HEK293 (cell line): ENCODE data around the gene SLIT1.

Source experiments
- CTCF ChIA-PET: fragments of 350-600 bp; formaldehyde crosslinking; extraction: SDS; loops from one replicate; lab custom pipeline; 2021; ENCODE audit warnings: antibody characterized with exemption; lab: Yijun Ruan, JAX
- POLR2A ChIA-PET: fragments of 300-600 bp; formaldehyde crosslinking; extraction: SDS; loops from one replicate; lab custom pipeline; 2020; ENCODE audit warnings: antibody characterized with exemption, inconsistent platforms; lab: Yijun Ruan, JAX
- H3K27ac ChIP-seq: fragments of 200-500 bp; sonication (Bioruptor generic); 2 replicates; pipeline ENCODE4 v1.5.1; 2014; ENCODE audit warnings: low read depth, low read length, control low read depth, inconsistent platforms; ENCODE audit errors: extremely low read depth
- H3K36me3 ChIP-seq, 2 experiments: fragments of 200-500 bp in 1 of 2; sonication (Bioruptor generic) in 1 of 2; 1 replicate in 1 of 2; 2 replicates in 1 of 2; pipeline ENCODE4 v1.5.1; 2014 to 2017; ENCODE audit warnings: inconsistent platforms in 2 of 2, low read length in 2 of 2; ENCODE audit not compliant: control insufficient read depth in 2 of 2, insufficient read depth in 1 of 2
- H3K4me1 ChIP-seq: fragments of 200-500 bp; sonication (Bioruptor generic); 2 replicates; pipeline ENCODE4 v1.5.1; 2014; ENCODE audit warnings: mild to moderate bottlenecking, low read length, inconsistent platforms; ENCODE audit not compliant: control insufficient read depth, insufficient read depth
- H3K4me3 ChIP-seq: 2 replicates; pipeline ENCODE4 v1.5.1; 2011; ENCODE audit warnings: low read depth, mild to moderate bottlenecking, control low read depth, low read length, moderate library complexity
- H3K9me3 ChIP-seq: fragments of 200-500 bp; sonication (Bioruptor generic); 2 replicates; pipeline ENCODE4 v1.5.1; 2014; ENCODE audit warnings: low read depth, low read length, inconsistent platforms; ENCODE audit not compliant: control insufficient read depth, insufficient read depth
- MZF1 ChIP-seq: fragments of 450-650 bp; formaldehyde crosslinking; IDR thresholded peaks from 2 replicates; pipeline ENCODE4 v1.5.1; 2017; ENCODE audit warnings: missing biosample characterization, missing genetic modification characterization, borderline replicate concordance
- SP7 ChIP-seq: fragments of 450-650 bp; formaldehyde crosslinking; IDR thresholded peaks from 2 replicates; pipeline ENCODE4 v1.5.1; 2016; ENCODE audit warnings: missing biosample characterization, missing genetic modification characterization
- ZBTB21 ChIP-seq: fragments of 450-650 bp; formaldehyde crosslinking; IDR thresholded peaks from 2 replicates; pipeline ENCODE4 v1.5.1; 2017; ENCODE audit warnings: missing biosample characterization, missing genetic modification characterization
- ZBTB44 ChIP-seq: fragments of 450-650 bp; IDR thresholded peaks from 2 replicates; pipeline ENCODE4 v1.5.1; 2018; ENCODE audit warnings: missing biosample characterization, mild to moderate bottlenecking, missing genetic modification characterization
- ZBTB7A ChIP-seq: fragments of 450-650 bp; formaldehyde crosslinking; IDR thresholded peaks from 2 replicates; pipeline ENCODE4 v1.5.1; 2016; ENCODE audit warnings: low read depth, missing biosample characterization, missing genetic modification characterization
- ZFHX2 ChIP-seq: fragments of 450-650 bp; formaldehyde crosslinking; conservative IDR thresholded peaks from 2 replicates; pipeline ENCODE4 v1.5.1; 2016; ENCODE audit warnings: missing biosample characterization, missing genetic modification characterization
- ZNF18 ChIP-seq: fragments of 450-650 bp; formaldehyde crosslinking; IDR thresholded peaks from 2 replicates; pipeline ENCODE4 v1.5.1; 2016; ENCODE audit warnings: missing biosample characterization, missing genetic modification characterization
- ZNF19 ChIP-seq: fragments of 450-650 bp; formaldehyde crosslinking; IDR thresholded peaks from 2 replicates; pipeline ENCODE4; 2016; ENCODE audit warnings: missing biosample characterization, missing genetic modification characterization, low read depth
- ZNF214 ChIP-seq: fragments of 450-650 bp; formaldehyde crosslinking; IDR thresholded peaks from 2 replicates; pipeline ENCODE4 v1.5.1; 2017; ENCODE audit warnings: missing biosample characterization, mild to moderate bottlenecking, missing genetic modification characterization, borderline replicate concordance
- ZNF426 ChIP-seq: fragments of 450-650 bp; formaldehyde crosslinking; IDR thresholded peaks from 2 replicates; pipeline ENCODE4 v1.5.1; 2017; ENCODE audit warnings: missing biosample characterization, missing genetic modification characterization, mild to moderate bottlenecking, inconsistent platforms, moderate library complexity
- ZNF510 ChIP-seq: fragments of 450-650 bp; formaldehyde crosslinking; IDR thresholded peaks from 2 replicates; pipeline ENCODE4 v1.5.1; 2018; ENCODE audit warnings: mild to moderate bottlenecking, missing genetic modification characterization, missing biosample characterization; ENCODE audit not compliant: insufficient replicate concordance
- ZNF768 ChIP-seq: fragments of 450-650 bp; formaldehyde crosslinking; IDR thresholded peaks from 2 replicates; pipeline ENCODE4 v1.5.1; 2018; ENCODE audit warnings: missing biosample characterization, mild to moderate bottlenecking, missing genetic modification characterization
- ZNF785 ChIP-seq: fragments of 450-650 bp; formaldehyde crosslinking; IDR thresholded peaks from 2 replicates; pipeline ENCODE4 v1.5.1; 2016; ENCODE audit warnings: missing biosample characterization, missing genetic modification characterization
- ZSCAN4 ChIP-seq: fragments of 450-650 bp; formaldehyde crosslinking; IDR thresholded peaks from 2 replicates; pipeline ENCODE4 v1.5.1; 2017; ENCODE audit warnings: missing biosample characterization, missing genetic modification characterization

Gene SLIT1

GRCh38 chr10:97046456-97047082 lies 139.2 kb downstream of the SLIT1 start:
- no peaks in the 10 kb centered on the region for H3K9me3 ChIP-seq
- H3K4me3 ChIP-seq = no peak overlapping the region
- H3K4me1 ChIP-seq = no peaks in the 10 kb centered on the region
- H3K36me3 ChIP-seq = no peaks in the 10 kb centered on the region
- TF ChIP-seq ZNF18 (tag by site-specific recombination) (no peak), ZFHX2 (peak; percentile 27; the same call in 1 of the 2 replicates)
- CTCF ChIA-PET = interaction anchor here (1.5 to 1.7 kb wide), 2 partner anchors 10 to 20 kb away, joined by 4 to 11 read pairs; no protein-coding TSS in a partner anchor
- POLR2A ChIA-PET = no interaction called here
- no peak overlapping the region for H3K27ac ChIP-seq

GRCh38 chr10:97043563-97043855 lies 142.2 kb downstream of the SLIT1 start:
- H3K4me3 ChIP-seq = no peak overlapping the region
- H3K27ac ChIP-seq = no peak overlapping the region
- ChIA-PET POLR2A (no interaction called here), CTCF (no interaction called here)
- no peaks in the 10 kb centered on the region for H3K9me3 ChIP-seq
- no peaks in the 10 kb centered on the region for H3K4me1 ChIP-seq
- no peaks in the 10 kb centered on the region for H3K36me3 ChIP-seq
- no peak for TF ChIP-seq ZBTB21 (tag by site-specific recombination)
- TF ChIP-seq ZNF768 (tag by site-specific recombination) = no peak
- TF ChIP-seq MZF1 = no peak
- no peak for TF ChIP-seq ZNF785 (tag by site-specific recombination)
- no peak for TF ChIP-seq ZNF510
- TF ChIP-seq ZBTB44 (tag by site-specific recombination) = no peak

- ChIA-PET POLR2A (no interaction called here), CTCF (no interaction called here)
- Histone ChIP-seq H3K36me3 (no peaks in the 10 kb centered on the region), H3K4me1 (no peaks in the 10 kb centered on the region), H3K9me3 (no peaks in the 10 kb centered on the region), H3K27ac (no peak overlapping the region), H3K4me3 (no peak overlapping the region)
- TF ChIP-seq SP7 (tag by site-specific recombination) = no peak
- no peak for TF ChIP-seq ZNF19 (tag by site-specific recombination)
- no peak for TF ChIP-seq ZBTB7A (tag by site-specific recombination)
- TF ChIP-seq ZNF426 (tag by site-specific recombination) = no peak
- TF ChIP-seq ZSCAN4 (tag by site-specific recombination) = no peak
- TF ChIP-seq ZNF214 (tag by site-specific recombination) = no peak
Measured at GRCh38 chr10:97042716-97043562, 142.8 kb downstream of the SLIT1 start.
